ENCODE data around the gene TTYH1.

The TTYH1 gene

DNA sequence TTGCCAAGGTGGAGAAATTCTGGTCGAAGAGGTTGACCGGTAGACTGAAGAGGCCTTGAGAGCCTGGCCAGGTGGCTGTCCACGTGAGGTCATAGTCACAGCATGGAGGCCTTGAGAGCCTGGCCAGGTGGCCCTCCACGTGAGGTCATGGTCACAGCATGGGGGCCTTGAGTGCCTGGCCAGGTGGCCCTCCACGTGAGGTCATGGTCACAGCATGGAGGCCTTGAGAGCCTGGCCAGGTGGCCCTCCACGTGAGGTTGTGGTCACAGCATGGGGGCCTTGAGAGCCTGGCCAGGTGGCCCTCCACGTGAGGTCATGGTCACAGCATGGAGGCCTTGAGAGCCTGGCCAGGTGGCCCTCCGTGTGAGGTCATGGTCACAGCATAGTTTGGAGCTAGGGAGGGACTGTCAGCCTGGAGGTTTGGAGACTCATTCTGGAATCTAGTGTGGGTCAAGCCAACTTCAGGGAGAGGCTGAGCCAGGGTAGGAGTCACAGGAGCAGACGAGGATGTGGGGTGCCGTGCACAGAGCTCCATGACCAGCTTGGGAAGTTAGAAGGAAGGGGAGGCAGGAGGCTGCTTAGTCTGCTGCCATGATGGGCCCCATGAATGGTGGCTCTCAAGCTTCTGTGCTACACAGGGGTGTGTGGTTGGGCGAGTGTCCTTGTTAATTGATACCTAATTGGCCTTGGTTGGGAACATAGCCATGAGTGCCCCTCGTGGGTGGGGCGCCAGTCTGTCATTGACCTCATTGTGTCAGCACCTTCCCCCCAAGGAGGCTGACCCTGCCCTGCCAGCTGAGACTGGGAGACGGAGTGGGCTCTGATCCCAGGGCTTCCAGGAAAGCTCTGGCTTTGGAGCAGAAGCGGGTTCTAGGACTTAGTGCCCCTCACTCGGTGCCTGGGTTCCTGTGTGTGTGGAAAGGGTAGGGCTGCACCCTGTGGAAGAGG is 44.3 kb downstream of the TTYH1 start:
- FAIRE-seq (no peak), DNase-seq (ENCODE audit: insufficient read length) (no peak)
- no peak for TF ChIP-seq POLR2AphosphoS5 (IDR thresholded peaks at IDR 0.05; ENCODE audit: low read depth, low read length)
- peak; percentile 25; the same call in 1 of the 2 replicates for TF ChIP-seq POLR2A (IDR thresholded peaks at IDR 0.05; ENCODE audit: low read depth, low read length)
- TF ChIP-seq TAF1 (IDR thresholded peaks at IDR 0.05; ENCODE audit: borderline replicate concordance, low read depth, low read length): no peak

DNA sequence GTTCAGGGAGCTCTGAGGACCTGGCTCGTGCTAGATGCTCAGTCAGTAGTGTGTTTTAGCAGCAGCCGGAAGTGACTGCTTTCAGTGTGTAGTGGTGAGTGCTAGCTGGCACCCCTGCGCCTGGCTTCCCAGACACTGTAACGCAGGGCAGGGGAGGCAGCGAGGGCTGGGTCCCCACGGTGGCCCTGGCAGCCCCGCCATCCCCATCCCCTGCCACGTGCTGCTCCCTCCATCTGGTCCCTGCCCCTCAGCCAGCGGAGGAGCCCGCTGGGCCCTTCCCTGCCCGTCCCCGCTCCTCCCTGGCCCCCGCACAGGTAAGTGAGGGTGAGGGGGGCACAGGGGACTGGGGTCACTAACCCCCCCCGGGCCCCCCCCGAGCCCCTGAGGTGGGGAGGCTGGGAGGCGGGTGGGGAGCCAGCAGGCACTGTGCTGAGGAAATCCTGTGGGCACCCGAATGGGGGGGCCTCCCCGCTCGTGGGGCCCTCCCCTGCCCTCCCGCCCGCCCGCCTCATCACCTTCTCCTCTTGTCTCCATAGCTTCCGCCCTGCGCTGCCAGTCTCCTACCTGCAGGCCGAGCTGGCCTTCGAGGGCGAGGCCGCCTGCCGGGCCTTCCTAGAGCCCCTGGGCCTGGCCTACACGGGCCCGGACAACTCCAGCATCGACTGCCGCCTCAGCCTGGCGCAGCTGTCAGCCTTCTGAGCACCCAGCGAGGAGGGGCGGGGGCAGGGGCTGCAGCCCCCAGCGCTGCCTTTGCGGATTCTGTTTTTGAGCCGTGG is 45.2 kb downstream of the TTYH1 start:
- FAIRE-seq (no peak), DNase-seq (ENCODE audit: insufficient read length) (no peak)

DNA sequence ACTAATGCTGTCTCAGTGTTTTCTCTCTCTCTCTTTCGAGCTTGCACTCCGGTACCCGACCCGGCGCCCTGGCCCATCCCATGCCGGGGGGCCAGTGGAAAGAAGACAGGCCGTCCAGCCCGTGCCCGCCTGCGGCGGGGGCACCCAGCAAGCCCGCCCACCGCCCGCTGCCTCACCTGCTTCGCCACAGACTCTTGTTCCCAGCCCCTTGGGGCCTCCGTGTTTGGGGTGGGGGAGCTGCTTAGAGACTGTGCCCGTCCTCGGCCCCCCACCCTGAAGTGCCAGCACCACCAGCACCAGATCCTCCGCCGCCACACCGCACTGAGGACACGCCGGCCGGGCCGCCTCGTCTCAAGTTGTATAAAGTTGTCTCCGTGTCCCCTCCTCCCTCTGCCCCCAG is 45.9 kb downstream of the TTYH1 start:
- DNase-seq (ENCODE audit: insufficient read length): no peak
- no peak for FAIRE-seq
- TF ChIP-seq TAF1 (IDR thresholded peaks at IDR 0.05; ENCODE audit: borderline replicate concordance, low read depth, low read length) (no peak), POLR2A (IDR thresholded peaks at IDR 0.05; ENCODE audit: low read depth, low read length) (peak; percentile 37)

More for the DNA sequence above, 45.2 kb downstream of the TTYH1 start:
- TF ChIP-seq POLR2A (IDR thresholded peaks at IDR 0.05; ENCODE audit: low read depth, low read length): no peak
- TF ChIP-seq TAF1 (IDR thresholded peaks at IDR 0.05; ENCODE audit: borderline replicate concordance, low read depth, low read length): no peak
- no peak for TF ChIP-seq POLR2AphosphoS5 (IDR thresholded peaks at IDR 0.05; ENCODE audit: low read depth, low read length)

- DNase-seq (ENCODE audit: insufficient read length) (no peak), FAIRE-seq (no peak)
- TF ChIP-seq TAF1 (IDR thresholded peaks at IDR 0.05; ENCODE audit: borderline replicate concordance, low read depth, low read length): no peak
- TF ChIP-seq POLR2AphosphoS5 (IDR thresholded peaks at IDR 0.05; ENCODE audit: low read depth, low read length): no peak; the same call in 1 of the 2 replicates
- TF ChIP-seq POLR2A (IDR thresholded peaks at IDR 0.05; ENCODE audit: low read depth, low read length): no peak
These were observed 46.3 kb downstream of the TTYH1 start for GRCh38 chr19:54461613-54462012.

- no peak for DNase-seq (ENCODE audit: insufficient read length)
- TF ChIP-seq POLR2A (IDR thresholded peaks at IDR 0.05; ENCODE audit: low read depth, low read length): peak; percentile 59
- no peak for TF ChIP-seq TAF1 (IDR thresholded peaks at IDR 0.05; ENCODE audit: borderline replicate concordance, low read depth, low read length)
- 0 out of 2 replicates have a peak, but pooled peaks have one; percentile 62 for TF ChIP-seq POLR2AphosphoS5 (IDR thresholded peaks at IDR 0.05; ENCODE audit: low read depth, low read length)
- FAIRE-seq: no peak
These were observed 46.9 kb downstream of the TTYH1 start for GRCh38 chr19:54462047-54462654.

- FAIRE-seq: peak; percentile 33
- DNase-seq (ENCODE audit: insufficient read length): no peak
- TF ChIP-seq TAF1 (IDR thresholded peaks at IDR 0.05; ENCODE audit: borderline replicate concordance, low read depth, low read length) (no peak), POLR2AphosphoS5 (IDR thresholded peaks at IDR 0.05; ENCODE audit: low read depth, low read length) (peak; percentile 18; the same call in 1 of the 2 replicates), POLR2A (IDR thresholded peaks at IDR 0.05; ENCODE audit: low read depth, low read length) (no peak; the same call in 1 of the 2 replicates)
These were observed 47.6 kb downstream of the TTYH1 start for GRCh38 chr19:54462655-54463530.

DNA sequence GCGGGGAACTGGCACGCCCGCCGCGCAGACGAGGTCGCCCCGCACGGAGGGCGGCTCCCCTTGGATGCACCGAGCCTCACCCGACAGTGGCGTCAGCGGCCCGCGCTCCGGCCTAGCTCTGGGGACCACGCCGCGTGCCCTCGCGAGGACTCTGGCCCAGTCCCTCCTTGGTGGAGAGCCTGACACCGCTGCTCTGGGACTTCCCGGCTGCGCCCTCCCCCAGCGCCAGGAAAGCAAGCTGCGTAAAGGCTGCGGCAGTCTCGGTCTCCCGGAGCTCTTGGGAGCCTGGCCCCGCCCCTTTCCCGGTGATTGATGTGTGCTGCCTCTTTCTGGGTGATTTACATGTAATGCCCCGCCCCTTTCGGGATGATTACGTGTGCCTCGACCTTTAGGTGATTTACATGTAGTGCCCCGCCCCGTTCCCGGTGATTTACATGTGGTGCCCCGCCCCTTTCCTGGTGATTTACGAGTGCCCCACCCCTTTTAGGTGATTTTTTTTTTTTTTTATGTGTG is 48.3 kb downstream of the TTYH1 start, which contains the start of gene LENG9:
TSS of gene LENG9 (minus strand) at position 248 of the 513 bp plus-strand sequence. CDS start 252 bp downstream, outside the sequence.
- TF ChIP-seq TAF1 (IDR thresholded peaks at IDR 0.05; ENCODE audit: borderline replicate concordance, low read depth, low read length) (peak; percentile 70; the same call in 1 of the 2 replicates), POLR2A (IDR thresholded peaks at IDR 0.05; ENCODE audit: low read depth, low read length) (peak; percentile 92), POLR2AphosphoS5 (IDR thresholded peaks at IDR 0.05; ENCODE audit: low read depth, low read length) (0 out of 2 replicates have a peak, but pooled peaks have one; percentile 28)
- FAIRE-seq: peak; percentile 100
- DNase-seq (ENCODE audit: insufficient read length): peak; percentile 65

DNA sequence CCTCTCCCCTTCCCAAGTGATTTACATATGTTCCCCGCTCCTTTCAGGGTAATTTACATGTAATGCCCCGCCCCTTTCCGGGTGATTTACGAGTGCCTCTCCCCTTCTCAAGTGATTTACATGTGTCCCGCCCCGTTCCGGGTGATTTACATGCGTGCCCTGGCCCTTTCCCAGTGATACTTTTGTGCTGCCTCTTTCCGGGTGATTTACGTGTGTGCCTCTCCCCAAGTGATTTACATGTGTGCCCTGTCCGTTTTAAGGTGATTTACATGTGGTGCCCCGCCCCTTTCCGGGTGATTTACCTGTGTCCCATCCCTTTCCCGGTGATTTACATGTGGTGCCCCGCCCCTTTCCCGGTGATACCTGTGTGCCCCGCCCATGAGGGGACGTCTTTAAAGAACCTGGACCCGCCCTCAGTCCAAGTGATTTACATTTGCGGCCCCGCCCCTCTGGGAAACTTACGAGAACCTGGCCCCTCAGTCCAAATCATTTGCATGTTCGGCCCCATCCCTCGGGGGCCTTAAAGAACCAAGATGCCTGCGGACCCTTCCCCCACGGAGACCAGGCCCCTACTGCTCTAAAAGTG is 48.9 kb downstream of the TTYH1 start:
- no peak for FAIRE-seq
- no peak for DNase-seq (ENCODE audit: insufficient read length)
- TF ChIP-seq POLR2AphosphoS5 (IDR thresholded peaks at IDR 0.05; ENCODE audit: low read depth, low read length) (no peak), POLR2A (IDR thresholded peaks at IDR 0.05; ENCODE audit: low read depth, low read length) (no peak), TAF1 (IDR thresholded peaks at IDR 0.05; ENCODE audit: borderline replicate concordance, low read depth, low read length) (no peak)

GRCh38 chr19:54464630-54465425 is 49.6 kb downstream of the TTYH1 start:
- DNase-seq (ENCODE audit: insufficient read length) (peak; percentile 81), FAIRE-seq (peak; percentile 36)
- 0 out of 2 replicates have a peak, but pooled peaks have one; percentile 25 for TF ChIP-seq TAF1 (IDR thresholded peaks at IDR 0.05; ENCODE audit: borderline replicate concordance, low read depth, low read length)
- peak; percentile 53; the same call in 1 of the 2 replicates for TF ChIP-seq POLR2AphosphoS5 (IDR thresholded peaks at IDR 0.05; ENCODE audit: low read depth, low read length)
- peak; percentile 60; the same call in 1 of the 2 replicates for TF ChIP-seq POLR2A (IDR thresholded peaks at IDR 0.05; ENCODE audit: low read depth, low read length)
